Stimulated activated naive CD8-positive, alpha-beta T cell treated with anti-CD3 and anti-CD28 coated beads, Interleukin-15, amount 100 ng/mL, for 72 hours (primary cell): ENCODE measurements around the gene ADAMTS14.
A peak's percentile ranks its signal among the peaks of the same experiment; 100 is the strongest.
"Not testable (repeated sequence)": the region's sequence is repeated elsewhere in the genome, so short reads cannot be mapped to it uniquely, and the experiment has no call there.

ENCODE experiments used
- ATAC-seq: fragments of 150-1000 bp; cut with Tn5 transposase; 2 replicates; pipeline ENCODE4 v1.10.0; 2021; ENCODE audit warnings: mild to moderate bottlenecking, moderate library complexity
- DNase-seq, 2 donors: peaks; one replicate each; pipeline ENCODE4 v3.0.0; 2021 to 2022
- H3K27ac Mint-ChIP-seq, 2 donors: one replicate each; pipeline ENCODE4 v1.8.0; 2022; ENCODE audit warnings: mild to moderate bottlenecking in 2 of 2, mixed read lengths in 2 of 2, moderate library complexity in 2 of 2
- H3K27me3 Mint-ChIP-seq: one replicate; pipeline ENCODE4 v1.8.0; 2022; ENCODE audit warnings: mixed read lengths
- H3K4me1 Mint-ChIP-seq: one replicate; pipeline ENCODE4 v1.8.0; 2022; ENCODE audit warnings: mild to moderate bottlenecking, mixed read lengths
- H3K4me3 Mint-ChIP-seq, 2 donors: one replicate each; pipeline ENCODE4 v1.8.0; 2022; ENCODE audit warnings: mild to moderate bottlenecking in 2 of 2, mixed read lengths in 2 of 2, moderate library complexity in 1 of 2
- H3K9me3 Mint-ChIP-seq, 2 donors: one replicate each; pipeline ENCODE4 v1.8.0; 2022; ENCODE audit warnings: mixed read lengths in 2 of 2

Gene ADAMTS14

DNA sequence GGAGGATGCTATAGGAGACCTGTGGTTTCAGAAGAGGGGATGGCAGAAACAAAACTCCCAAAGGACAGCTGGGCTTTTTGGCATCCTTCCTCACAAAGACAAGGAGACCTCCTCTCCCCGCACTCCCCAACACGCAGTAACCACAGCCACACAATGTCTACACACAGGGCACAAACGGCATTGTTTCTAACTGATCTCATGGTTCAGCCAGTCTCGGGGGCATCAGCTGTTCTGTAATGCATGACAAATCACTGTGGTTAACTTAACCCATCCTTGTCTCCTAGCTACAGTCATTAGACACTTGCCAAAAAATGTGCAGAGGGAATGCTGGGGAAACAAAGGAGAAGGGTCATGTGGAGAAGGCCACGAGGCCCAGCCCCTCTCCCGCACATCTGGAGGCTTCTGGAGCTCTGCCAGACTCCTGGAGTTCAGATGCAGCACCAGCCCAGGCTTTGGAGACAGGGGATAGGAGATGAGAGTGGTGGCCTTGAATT, 7.6 kb upstream of the ADAMTS14 start:
- no peaks in the 10 kb centered on the region for H3K4me1 Mint-ChIP-seq
- DNase-seq (no peak), ATAC-seq (no peak)
- H3K27me3 Mint-ChIP-seq: peaks cover 13% of the 10 kb centered on the region
- H3K9me3 Mint-ChIP-seq: peaks cover 0 to 15% of the 10 kb centered on the region in 2 donors
- H3K4me3 Mint-ChIP-seq: no peak overlapping the region
- peak overlapping the region in 1 of 2 donors; percentile 94 for H3K27ac Mint-ChIP-seq

DNA sequence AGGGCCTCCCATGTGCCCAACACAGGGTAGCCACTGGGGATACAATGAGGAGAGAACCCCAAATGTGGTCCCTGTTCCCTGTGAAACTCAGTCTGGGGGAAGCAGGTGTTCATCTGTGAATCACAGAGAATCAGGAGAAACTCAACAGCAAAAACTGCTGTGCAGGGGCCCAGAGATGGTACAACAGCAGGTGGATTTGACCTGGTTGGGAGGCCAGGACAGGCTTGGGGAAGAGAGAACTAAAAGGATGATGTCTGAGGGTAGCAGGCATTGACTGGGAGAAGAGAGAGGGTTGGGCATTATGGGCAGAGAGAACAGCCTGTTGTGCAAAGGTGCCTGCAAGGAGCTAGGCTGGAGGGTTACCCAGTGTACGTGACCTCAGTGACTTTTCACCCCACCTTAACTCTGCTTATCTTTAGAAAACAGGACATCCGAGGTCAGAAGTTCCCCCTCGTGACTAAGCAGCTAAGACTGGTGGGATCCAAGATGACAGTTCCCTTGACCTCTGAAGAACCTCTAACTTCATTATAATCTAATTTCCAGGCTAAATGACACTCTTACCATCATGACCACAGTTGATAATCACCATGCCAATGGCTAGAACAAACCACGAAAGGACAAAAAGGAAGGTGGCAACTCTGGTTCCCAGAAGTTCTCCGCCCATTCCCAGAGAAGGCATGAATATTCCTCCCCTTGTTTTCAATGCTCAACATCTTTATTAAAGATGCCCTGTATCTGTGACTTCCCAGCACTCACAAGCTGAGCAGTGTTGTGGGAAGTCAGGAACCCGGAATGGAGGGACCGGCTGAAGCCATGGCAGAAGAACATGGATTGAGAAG, 5.1 kb upstream of the ADAMTS14 start:
- Mint-ChIP-seq H3K27ac (no peak overlapping the region), H3K27me3 (peaks cover 19% of the 10 kb centered on the region), H3K9me3 (peaks cover 0 to 15% of the 10 kb centered on the region in 2 donors), H3K4me1 (peaks cover 5% of the 10 kb centered on the region), H3K4me3 (no peak overlapping the region)
- DNase-seq (no peak), ATAC-seq (no peak)

DNA sequence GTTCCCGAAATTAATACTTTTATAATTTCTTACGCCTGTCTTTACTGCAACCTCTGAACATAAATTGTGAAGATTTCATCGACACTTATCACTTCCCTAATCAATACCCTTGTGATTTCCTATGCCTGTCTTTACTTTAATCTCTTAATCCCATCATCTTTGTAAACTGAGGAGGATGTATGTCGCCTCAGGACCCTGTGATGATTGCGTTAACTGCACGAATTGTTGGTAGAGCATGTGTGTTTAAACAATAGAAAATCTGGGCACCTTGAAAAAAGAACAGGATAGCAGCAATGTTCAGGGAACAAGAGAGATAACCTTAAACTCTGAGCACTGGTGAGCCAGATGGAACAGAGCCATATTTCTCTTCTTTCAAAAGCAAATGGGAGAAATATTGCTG, 4.5 kb upstream of the ADAMTS14 start:
- H3K9me3 Mint-ChIP-seq: peaks cover 0 to 15% of the 10 kb centered on the region in 2 donors
- H3K4me3 Mint-ChIP-seq, H3K4me1 Mint-ChIP-seq, H3K27ac Mint-ChIP-seq, ATAC-seq, DNase-seq: not testable (repeated sequence)
- H3K27me3 Mint-ChIP-seq: peaks cover 19% of the 10 kb centered on the region

DNA sequence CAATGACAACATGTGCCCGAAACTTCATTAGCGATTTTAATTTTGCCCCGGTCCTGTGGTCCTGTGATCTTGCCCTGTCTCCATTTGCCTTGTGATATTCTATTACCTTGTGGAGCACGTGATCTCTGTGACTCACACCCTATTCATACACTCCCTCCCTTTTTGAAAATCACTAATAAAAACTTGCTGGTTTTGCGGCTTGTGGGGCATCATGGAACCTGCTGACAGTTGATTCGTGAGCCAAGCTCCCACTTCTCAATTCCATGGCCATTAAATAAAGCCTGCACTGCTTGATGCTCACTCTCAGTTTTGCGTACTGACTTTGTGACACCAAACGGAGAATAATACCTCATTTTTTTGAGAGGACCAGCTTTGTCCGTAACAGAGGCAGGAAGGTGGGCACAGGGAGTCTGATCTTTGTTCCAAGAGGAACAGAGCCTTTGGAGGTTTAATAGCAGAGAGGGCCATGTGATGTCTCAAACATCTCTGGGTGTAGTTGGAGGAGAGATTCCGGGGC, 3.8 kb upstream of the ADAMTS14 start:
- no peak overlapping the region for H3K27ac Mint-ChIP-seq
- peaks cover 0 to 15% of the 10 kb centered on the region in 2 donors for H3K9me3 Mint-ChIP-seq
- H3K27me3 Mint-ChIP-seq: peaks cover 26% of the 10 kb centered on the region
- peaks cover 12% of the 10 kb centered on the region for H3K4me1 Mint-ChIP-seq
- ATAC-seq: no peak
- DNase-seq: no peak
- no peak overlapping the region for H3K4me3 Mint-ChIP-seq

DNA sequence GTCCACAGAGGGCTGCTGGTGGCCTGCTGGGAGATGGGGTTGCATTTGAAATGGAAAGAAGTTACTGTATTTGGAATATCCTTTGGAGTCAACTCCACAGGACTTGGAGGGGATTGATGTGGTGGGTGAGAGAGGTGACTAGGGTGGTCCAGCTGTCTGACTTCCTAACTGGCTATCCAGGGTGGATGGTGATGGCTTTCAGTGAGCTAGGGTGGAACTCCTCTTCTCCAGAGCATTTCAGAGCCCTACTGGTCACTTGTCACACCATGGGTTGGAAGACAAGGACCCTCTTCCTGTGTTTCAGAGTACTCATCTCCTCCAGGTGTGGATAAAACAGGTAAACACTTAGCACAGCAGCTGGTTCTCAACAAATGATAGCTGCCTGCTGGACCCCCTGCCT, 3.3 kb upstream of the ADAMTS14 start:
- Mint-ChIP-seq H3K27me3 (peaks cover 31% of the 10 kb centered on the region), H3K4me3 (no peak overlapping the region), H3K4me1 (peaks cover 12% of the 10 kb centered on the region), H3K27ac (no peak overlapping the region), H3K9me3 (peaks cover 0 to 15% of the 10 kb centered on the region in 2 donors)
- DNase-seq: no peak
- ATAC-seq: no peak

DNA sequence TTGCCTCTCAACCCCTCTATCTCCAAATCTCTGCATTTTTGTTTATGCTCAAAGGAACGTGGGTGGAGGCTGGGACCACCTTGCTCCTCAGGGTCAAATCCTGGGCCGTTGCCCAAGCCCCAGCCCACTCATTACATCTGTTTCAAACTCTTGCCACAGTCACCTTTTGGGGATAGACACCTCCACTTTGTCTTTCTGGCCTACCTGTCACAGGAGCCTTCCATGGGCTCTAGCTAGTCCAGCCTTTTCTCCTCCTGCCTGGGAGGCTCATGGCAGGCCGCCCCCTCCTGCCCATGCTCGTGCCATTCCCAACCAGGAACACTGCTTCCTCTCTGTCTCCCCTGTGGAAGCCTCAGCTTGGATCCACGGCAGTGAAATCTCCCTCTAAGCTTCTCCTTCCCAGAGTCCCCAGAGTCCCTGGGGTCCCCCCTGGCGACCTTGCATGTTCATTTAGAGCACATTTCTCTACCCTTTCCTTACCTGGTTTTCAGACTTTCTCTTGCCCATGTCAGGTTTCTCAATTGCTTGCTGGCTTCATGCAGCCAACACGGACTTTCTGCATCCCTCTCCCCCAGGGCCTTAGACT, 2.5 kb upstream of the ADAMTS14 start:
- H3K27me3 Mint-ChIP-seq: peaks cover 39% of the 10 kb centered on the region
- no peak overlapping the region for H3K27ac Mint-ChIP-seq
- H3K9me3 Mint-ChIP-seq: peaks cover 0 to 15% of the 10 kb centered on the region in 2 donors
- H3K4me1 Mint-ChIP-seq: peaks cover 12% of the 10 kb centered on the region
- no peak for DNase-seq
- H3K4me3 Mint-ChIP-seq: no peak overlapping the region
- no peak for ATAC-seq

- H3K4me1 Mint-ChIP-seq: peaks cover 12% of the 10 kb centered on the region
- H3K27ac Mint-ChIP-seq: no peak overlapping the region
- ATAC-seq (no peak), DNase-seq (no peak)
- peak overlapping the region; percentile 56 to 72 for H3K4me3 Mint-ChIP-seq
- peaks cover 56% of the 10 kb centered on the region for H3K27me3 Mint-ChIP-seq
- peaks cover 0 to 15% of the 10 kb centered on the region in 2 donors for H3K9me3 Mint-ChIP-seq
These were observed 614 bp upstream of the ADAMTS14 start for GRCh38 chr10:70671619-70672164.

DNA sequence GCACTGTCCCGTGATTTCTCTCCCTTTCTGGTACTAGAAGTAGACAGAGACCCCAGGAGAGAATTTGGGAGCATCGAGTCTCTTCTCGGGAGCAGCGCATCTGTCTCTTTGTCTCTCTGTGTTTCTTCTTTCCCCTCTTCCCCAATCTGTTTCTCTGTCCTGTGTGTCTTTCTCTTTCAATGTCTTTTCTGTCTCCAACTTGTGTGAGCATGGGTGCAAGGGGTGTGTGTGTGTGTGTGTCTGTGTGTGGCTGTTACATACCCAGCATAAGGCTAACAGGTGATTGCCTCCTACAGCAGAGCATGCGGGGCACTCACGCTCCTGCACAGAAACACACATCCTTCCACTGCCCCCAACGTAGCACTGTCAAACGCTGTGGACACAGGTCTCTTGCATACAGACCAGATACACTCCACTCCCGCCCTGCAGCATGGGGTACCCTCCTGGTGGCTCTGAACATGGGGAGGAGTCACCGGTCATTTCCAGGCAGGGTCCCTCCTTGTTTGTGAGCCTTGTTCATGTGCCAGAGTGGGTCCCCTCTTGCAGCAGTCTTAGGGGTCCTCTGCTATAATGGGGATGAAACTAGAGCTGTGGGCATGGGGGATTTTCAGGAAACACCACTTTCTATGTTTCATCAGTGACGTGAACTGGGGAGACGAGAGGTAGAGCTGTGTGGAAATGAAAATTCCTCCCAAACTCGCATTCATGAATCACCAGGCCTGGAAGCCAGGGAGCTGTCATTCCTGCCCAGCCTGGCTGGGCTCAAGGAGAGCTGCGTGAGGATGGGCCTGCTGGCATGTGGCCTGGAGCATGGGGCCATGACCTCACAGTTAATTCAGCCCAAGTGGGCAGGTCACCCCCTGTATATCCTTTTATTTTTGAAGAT, 980 bp downstream of the ADAMTS14 start:
- peaks cover 56% of the 10 kb centered on the region for H3K27me3 Mint-ChIP-seq
- DNase-seq: no peak
- peak overlapping the region; percentile 43 to 63 for H3K4me3 Mint-ChIP-seq
- H3K4me1 Mint-ChIP-seq: peaks cover 19% of the 10 kb centered on the region
- ATAC-seq: no peak
- H3K9me3 Mint-ChIP-seq: peaks cover 0 to 9% of the 10 kb centered on the region in 2 donors
- H3K27ac Mint-ChIP-seq: no peak overlapping the region

DNA sequence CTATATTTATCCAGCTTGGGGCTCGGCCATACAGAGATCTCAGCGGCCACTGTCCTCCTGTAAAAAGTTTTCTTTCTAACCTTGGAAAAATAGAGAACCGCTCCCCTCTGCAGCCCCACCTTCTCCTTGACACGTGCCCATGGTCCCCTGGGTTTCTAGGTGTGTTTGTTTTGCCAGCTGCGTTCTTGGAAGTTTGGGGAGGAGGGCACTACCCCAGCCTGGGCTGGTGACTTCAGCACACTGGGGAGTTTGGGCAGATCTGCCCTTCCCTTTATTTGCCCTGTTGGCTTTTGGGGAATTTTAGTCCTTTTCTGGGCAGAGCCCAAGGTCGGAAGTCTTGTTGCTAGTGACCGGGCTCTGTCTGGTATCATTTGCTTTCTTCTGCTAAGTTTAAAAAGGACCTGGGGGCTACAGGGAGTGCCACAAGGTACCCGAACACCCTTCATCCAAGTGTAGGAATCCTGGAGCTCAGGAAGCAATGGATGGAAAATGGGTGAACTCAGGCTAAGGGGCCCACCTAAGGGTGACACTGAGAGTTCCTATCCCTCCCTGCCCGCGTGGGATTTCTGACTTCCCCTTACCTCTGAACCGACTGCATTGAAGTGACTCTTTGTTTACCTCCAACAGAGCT, 1.7 kb downstream of the ADAMTS14 start:
- peaks cover 0 to 1% of the 10 kb centered on the region in 2 donors for H3K9me3 Mint-ChIP-seq
- peaks cover 26% of the 10 kb centered on the region for H3K4me1 Mint-ChIP-seq
- DNase-seq (no peak), ATAC-seq (no peak)
- H3K27ac Mint-ChIP-seq: no peak overlapping the region
- peaks cover 56% of the 10 kb centered on the region for H3K27me3 Mint-ChIP-seq
- H3K4me3 Mint-ChIP-seq: no peak overlapping the region

DNA sequence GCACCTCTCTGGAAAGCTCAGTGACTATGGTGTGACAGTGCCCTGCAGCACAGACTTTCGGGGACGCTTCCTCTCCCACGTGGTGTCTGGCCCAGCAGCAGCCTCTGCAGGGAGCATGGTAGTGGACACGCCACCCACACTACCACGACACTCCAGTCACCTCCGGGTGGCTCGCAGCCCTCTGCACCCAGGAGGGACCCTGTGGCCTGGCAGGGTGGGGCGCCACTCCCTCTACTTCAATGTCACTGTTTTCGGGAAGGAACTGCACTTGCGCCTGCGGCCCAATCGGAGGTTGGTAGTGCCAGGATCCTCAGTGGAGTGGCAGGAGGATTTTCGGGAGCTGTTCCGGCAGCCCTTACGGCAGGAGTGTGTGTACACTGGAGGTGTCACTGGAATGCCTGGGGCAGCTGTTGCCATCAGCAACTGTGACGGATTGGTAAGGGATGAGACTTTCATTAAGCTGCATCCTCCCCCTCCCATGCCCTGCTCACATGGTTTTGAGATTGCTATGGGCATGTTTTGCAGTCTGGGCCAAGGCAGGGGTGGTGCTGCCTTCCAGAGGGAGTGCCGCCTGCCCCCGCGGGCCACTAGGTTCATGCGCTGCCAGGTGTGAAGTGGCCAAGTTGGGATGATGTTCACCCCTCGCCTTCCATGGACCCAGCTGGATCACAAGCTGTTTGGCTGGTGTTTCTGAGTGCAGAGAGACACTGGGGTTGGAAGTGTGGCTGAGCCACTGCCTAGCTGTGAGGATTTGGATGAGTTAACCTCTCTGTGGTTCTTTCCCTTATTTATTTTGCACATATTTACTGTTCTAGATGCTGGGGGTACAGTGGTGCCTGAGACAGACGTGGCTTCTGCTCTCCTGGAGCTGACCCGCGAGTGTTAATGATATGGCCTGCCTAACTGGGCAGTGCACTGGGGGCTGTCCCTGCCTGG, 2.5 kb downstream of the ADAMTS14 start:
- no peak for ATAC-seq
- peaks cover 56% of the 10 kb centered on the region for H3K27me3 Mint-ChIP-seq
- no peak for DNase-seq
- no peak overlapping the region for H3K4me3 Mint-ChIP-seq
- no peaks in the 10 kb centered on the region for H3K9me3 Mint-ChIP-seq
- peaks cover 27% of the 10 kb centered on the region for H3K4me1 Mint-ChIP-seq
- H3K27ac Mint-ChIP-seq: no peak overlapping the region

GRCh38 chr10:70675496-70676161, 3.3 kb downstream of the ADAMTS14 start:
- Mint-ChIP-seq H3K4me3 (no peak overlapping the region), H3K4me1 (peaks cover 27% of the 10 kb centered on the region), H3K9me3 (no peaks in the 10 kb centered on the region), H3K27ac (no peak overlapping the region), H3K27me3 (peaks cover 55% of the 10 kb centered on the region)
- ATAC-seq (no peak), DNase-seq (no peak)

DNA sequence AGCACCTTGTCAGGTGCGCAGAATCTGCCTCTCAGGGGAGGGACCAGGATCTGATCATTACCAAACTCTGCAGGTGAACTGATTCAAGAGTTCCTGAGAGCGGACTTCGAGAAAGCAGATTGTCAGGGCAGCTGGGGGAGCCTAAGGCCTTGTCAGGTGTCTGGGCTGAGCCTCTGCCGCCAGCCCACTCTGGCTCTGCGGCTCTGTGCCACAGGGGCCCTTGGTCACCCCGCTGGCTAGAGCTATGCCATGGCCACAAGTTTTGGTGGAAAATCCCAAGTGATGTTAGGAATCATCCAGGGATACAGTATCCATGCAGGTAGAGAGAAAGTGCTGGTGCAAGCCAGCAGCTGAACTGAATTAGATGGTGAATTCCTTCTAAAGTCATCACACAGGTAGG, 4.2 kb downstream of the ADAMTS14 start:
- H3K27me3 Mint-ChIP-seq: peaks cover 46% of the 10 kb centered on the region
- ATAC-seq (no peak), DNase-seq (no peak)
- peaks cover 34% of the 10 kb centered on the region for H3K4me1 Mint-ChIP-seq
- H3K27ac Mint-ChIP-seq: peak overlapping the region in 1 of 2 donors; percentile 15
- no peaks in the 10 kb centered on the region for H3K9me3 Mint-ChIP-seq
- H3K4me3 Mint-ChIP-seq: no peak overlapping the region

DNA sequence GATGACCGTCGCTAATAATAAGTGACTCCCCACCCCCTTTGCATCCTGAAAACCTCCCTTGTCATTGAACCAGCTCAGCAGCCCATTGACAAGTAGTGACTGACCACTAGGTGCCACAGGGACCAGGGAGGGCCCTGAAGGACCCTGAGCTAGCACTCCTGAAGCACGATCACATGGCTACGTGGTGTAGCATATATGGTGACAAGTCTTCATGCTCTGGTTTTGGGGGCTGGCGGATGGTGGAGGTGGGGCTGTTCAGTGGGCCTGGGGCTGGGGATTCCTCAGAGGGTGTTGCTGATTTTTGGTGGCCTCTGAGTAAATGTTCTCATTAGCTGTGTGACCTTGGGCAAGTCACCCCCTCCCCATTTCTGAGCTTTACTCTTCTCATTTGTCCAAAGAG, 4.7 kb downstream of the ADAMTS14 start:
- DNase-seq: no peak
- no peak overlapping the region for H3K4me3 Mint-ChIP-seq
- H3K9me3 Mint-ChIP-seq: no peaks in the 10 kb centered on the region
- H3K4me1 Mint-ChIP-seq: peaks cover 34% of the 10 kb centered on the region
- ATAC-seq: no peak
- H3K27me3 Mint-ChIP-seq: peaks cover 41% of the 10 kb centered on the region
- H3K27ac Mint-ChIP-seq: peak overlapping the region in 1 of 2 donors; percentile 8
